NCI-H526 treated with DMSO at 0.1 percent for 48 hours (cell line): ENCODE measurements around the gene EGFL6.

Experiments used
- DNase-seq: peaks from one replicate; lab custom pipeline; 2025; lab: John Stamatoyannopoulos, UW

EGFL6 gene

GRCh38 chrX:13569479-13570260 is at the start of gene EGFL6:
Gene EGFL6, plus strand, starts transcription at chrX:13569601. Its CDS starts 261 bp downstream, at chrX:13569862.
- no peak for DNase-seq

- no peak for DNase-seq
These were observed 49.0 kb upstream of the EGFL6 start for GRCh38 chrX:13520351-13520750.

GRCh38 chrX:13520936-13521335 is 48.5 kb upstream of the EGFL6 start:
- DNase-seq: no peak

- DNase-seq: no peak
These were observed 46.6 kb upstream of the EGFL6 start for GRCh38 chrX:13522811-13523210.

- DNase-seq: no peak
These were observed 35.7 kb upstream of the EGFL6 start for GRCh38 chrX:13533726-13534125.

- DNase-seq: no peak
These were observed 33.8 kb upstream of the EGFL6 start for GRCh38 chrX:13535376-13536165.

GRCh38 chrX:13536551-13536950 is 32.9 kb upstream of the EGFL6 start:
- DNase-seq: no peak

- no peak for DNase-seq
These were observed 31.0 kb upstream of the EGFL6 start for GRCh38 chrX:13538414-13538813.

- no peak for DNase-seq
These were observed 28.8 kb upstream of the EGFL6 start for GRCh38 chrX:13540602-13541001.

GRCh38 chrX:13545726-13546125 is 23.7 kb upstream of the EGFL6 start:
- no peak for DNase-seq

GRCh38 chrX:13547671-13548070 is 21.7 kb upstream of the EGFL6 start:
- DNase-seq: no peak

- no peak for DNase-seq
These were observed 19.1 kb upstream of the EGFL6 start for GRCh38 chrX:13550346-13550745.

GRCh38 chrX:13551610-13552009 is 17.8 kb upstream of the EGFL6 start:
- DNase-seq: no peak

GRCh38 chrX:13552892-13553291 is 16.5 kb upstream of the EGFL6 start:
- no peak for DNase-seq

GRCh38 chrX:13565511-13565910 is 3.9 kb upstream of the EGFL6 start:
- no peak for DNase-seq

GRCh38 chrX:13570261-13570605 is 832 bp downstream of the EGFL6 start:
- peak; percentile 37 for DNase-seq

GRCh38 chrX:13571136-13571535 is 1.7 kb downstream of the EGFL6 start:
- no peak for DNase-seq

GRCh38 chrX:13574600-13574999 is 5.2 kb downstream of the EGFL6 start:
- no peak for DNase-seq

GRCh38 chrX:13579661-13580060 is 10.3 kb downstream of the EGFL6 start:
- no peak for DNase-seq

- no peak for DNase-seq
These were observed 12.2 kb downstream of the EGFL6 start for GRCh38 chrX:13581554-13581953.

GRCh38 chrX:13587786-13588477 is 18.5 kb downstream of the EGFL6 start:
- no peak for DNase-seq

- DNase-seq: no peak
These were observed 20.8 kb downstream of the EGFL6 start for GRCh38 chrX:13590207-13590606.

- no peak for DNase-seq
These were observed 21.5 kb downstream of the EGFL6 start for GRCh38 chrX:13590914-13591313.
